ENCODE measurements around the gene PTRH1.

DNA sequence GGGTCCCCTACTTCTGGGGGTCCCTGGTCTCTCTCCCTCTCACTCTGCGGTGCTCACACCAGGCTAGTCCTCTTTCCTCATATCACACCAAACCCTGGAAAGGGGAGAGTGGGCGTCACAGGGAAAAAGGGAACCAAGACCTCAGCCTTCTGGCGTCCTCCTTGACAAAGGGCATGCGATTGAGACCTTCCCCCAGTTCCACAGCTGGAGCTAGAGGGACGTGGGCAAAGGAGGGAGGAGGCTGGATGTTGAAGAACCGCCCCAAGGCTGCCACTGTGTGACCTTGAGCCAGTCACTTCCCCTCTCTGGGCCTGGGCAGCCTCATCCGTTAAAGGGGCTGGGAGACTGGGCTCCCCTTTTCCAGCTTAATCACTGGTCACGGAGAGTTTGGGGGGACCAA, 38.2 kb upstream of the PTRH1 start:
- TF ChIP-seq, protein P1, sequence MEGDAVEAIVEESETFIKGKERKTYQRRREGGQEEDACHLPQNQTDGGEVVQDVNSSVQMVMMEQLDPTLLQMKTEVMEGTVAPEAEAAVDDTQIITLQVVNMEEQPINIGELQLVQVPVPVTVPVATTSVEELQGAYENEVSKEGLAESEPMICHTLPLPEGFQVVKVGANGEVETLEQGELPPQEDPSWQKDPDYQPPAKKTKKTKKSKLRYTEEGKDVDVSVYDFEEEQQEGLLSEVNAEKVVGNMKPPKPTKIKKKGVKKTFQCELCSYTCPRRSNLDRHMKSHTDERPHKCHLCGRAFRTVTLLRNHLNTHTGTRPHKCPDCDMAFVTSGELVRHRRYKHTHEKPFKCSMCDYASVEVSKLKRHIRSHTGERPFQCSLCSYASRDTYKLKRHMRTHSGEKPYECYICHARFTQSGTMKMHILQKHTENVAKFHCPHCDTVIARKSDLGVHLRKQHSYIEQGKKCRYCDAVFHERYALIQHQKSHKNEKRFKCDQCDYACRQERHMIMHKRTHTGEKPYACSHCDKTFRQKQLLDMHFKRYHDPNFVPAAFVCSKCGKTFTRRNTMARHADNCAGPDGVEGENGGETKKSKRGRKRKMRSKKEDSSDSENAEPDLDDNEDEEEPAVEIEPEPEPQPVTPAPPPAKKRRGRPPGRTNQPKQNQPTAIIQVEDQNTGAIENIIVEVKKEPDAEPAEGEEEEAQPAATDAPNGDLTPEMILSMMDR (IDR thresholded peaks at IDR 0.05): no peak
- TF ChIP-seq POLR2A (IDR thresholded peaks at IDR 0.05): no peak

Measured in adrenal gland (tissue), 5 donors.